Left renal cortex interstitium (tissue), 4 donors: Measurements from ENCODE around the gene LACRT. TPM values are rescaled to one million over a fixed set of nuclear protein-coding genes. Genes with fewer than 3 reads are reported as not detected.

ENCODE experiments used
- DNase-seq, 4 donors: peaks; one replicate each; pipeline ENCODE4 v3.0.0-alpha.2; 2013; ENCODE audit warnings: low read depth in 4 of 4, low spot score in 2 of 4, missing footprints in 1 of 4
- polyA plus RNA-seq, 4 donors: library from polyadenylated mRNA; unstranded; fragments of 120-200 nt; gene quantifications; one replicate each; pipeline ENCODE4 v1.2.1, GENCODE V29; 2013; ENCODE audit not compliant: insufficient read length in 4 of 4

The LACRT gene
- polyA plus RNA-seq, 4 donors = not detected

DNA sequence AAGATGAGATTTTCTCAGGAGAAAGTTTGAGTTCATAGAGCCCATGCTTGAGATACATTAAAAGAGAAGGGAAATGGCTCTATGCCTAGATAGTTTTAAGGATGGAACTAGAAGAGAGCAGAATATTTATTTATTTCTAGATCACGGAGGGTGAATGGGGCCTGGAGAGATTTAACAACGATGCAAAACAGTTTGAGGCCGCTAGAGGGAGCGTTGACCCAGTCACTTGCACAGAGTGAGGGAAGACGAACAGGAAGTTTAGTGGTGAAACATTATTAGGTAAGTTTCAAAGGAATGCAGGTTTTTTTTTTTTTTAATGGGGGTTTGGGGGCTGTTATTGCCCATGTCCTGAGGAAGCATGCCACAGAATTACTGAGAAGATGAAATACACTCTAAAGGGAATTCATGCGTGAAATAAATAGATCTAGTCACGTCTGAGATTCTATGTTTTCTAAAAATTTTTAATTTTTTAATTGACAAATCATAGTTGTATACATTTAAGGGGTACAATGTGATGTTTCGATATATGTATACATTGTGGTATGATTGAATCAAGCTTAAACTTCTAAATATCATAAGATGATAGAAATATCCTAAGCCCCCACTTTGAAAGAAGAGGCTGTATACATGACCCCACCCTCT is 31.4 kb downstream of the LACRT start:
- DNase-seq = no peak

DNA sequence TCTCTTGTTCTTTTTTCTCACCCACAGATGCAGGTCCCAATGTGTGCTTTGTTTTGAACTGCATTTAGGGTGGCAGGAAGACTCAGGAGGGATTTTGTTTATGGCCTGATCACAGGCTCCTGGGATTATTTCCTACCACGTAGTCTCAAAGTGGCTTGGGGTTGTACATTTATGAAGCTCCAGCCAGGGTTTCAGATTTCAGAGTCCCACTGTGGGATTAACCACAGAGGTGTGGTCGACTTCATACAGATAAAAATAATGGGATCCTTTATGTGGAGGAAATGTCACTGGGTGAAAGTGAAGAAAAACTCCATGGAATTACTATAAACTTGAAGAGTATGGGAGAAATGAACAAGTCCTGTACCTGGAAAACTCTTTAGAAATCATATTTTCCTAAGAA is 32.0 kb downstream of the LACRT start:
- no peak for DNase-seq

- no peak for DNase-seq
These were observed 32.9 kb downstream of the LACRT start for GRCh38 chr12:54601841-54602240.

DNA sequence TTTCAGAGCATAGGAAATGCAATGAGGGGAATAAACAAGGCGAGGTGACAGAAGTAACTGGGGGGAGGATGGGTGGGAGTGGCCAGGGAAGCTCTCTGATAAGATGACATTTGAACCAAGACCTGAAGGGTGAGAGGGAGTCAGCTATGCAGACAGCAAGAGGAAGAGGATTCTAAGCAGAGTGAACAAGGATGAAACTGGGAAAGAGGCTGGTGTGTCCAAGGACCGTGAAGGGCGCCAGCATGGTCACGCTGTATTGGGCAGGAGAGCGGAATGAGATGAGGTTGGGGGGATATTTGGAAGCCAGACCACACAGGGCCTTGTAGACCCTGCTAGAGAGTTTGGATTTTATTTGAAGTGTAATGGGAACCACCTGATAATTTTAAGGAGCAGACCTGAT is 35.7 kb downstream of the LACRT start:
- DNase-seq = no peak

GRCh38 chr12:54596526-54596946 is 38.2 kb downstream of the LACRT start:
- DNase-seq = peak in 3 of 4 donors; percentile 53 to 79 (median 54)

DNA sequence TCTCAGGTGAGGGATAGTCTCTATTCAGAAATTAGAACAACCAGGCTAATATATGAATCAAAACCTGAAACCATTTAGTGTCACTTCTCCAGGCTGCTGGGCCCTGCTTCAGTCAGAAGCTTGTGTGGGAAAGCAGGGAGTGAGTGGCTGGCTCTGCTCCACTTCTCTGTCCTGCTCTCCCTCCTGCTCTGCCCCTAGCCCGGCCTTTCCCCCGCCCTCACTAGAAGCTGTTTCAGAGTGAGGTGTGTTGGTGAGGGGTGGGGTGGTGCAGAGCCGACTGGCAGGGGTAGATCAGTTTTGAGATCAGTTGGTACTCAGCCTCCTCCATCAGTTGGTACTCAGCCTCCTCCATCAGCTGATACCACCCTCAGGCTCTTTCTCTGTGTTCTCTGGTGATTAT is 39.2 kb downstream of the LACRT start:
- DNase-seq = no peak

- no peak for DNase-seq
These were observed 41.0 kb downstream of the LACRT start for GRCh38 chr12:54593725-54594124.

DNA sequence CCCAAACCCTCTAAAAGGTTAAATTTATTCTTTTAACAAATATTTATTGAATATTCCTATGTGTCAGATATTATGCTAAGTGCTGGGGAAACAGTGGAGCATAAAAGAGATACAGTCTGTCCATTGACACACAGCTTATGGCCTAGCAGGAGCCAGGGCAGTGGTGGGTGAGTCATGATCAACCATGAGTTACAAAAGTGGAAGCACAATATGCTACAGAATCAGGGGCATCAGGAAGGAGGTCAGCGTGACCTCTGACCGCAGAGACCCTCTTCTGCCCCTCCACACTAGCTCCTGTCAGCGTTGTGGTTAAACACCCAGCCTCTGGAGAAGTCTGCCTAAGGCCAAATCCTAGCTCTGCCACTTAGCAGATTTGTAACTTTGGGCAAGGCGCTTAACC is 41.6 kb downstream of the LACRT start:
- DNase-seq = no peak

- DNase-seq = no peak
These were observed 42.4 kb downstream of the LACRT start for GRCh38 chr12:54592316-54592715.

DNA sequence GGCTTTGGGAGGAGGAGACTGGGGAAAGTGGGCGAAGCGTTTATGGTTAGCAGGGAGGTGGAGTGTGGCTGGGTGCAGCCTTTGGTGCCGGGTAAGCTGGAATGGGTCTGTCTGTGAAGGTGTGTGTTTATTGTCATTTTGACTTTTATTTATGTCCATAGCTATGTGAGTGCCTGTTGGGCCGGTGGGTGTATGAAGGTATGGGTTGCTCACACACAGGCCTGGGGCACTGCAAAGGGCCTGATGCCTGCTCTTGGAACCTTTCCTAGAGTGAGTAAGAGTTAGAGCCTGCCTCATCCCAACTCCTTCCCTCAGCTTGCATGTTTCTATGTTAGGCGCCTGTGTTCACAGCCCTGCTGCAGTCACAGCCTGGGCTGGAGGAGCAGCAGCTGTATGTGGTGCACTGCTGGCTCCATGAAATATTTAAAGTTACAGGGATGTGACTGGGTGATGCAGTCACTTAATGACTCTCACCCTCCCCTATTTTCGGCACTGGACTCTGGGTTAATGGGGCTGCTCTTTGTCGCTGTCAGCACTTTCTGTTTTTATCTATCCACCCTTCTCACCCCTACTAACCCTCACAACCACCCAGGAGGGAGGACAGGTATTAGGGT is 43.6 kb downstream of the LACRT start:
- DNase-seq = no peak

DNA sequence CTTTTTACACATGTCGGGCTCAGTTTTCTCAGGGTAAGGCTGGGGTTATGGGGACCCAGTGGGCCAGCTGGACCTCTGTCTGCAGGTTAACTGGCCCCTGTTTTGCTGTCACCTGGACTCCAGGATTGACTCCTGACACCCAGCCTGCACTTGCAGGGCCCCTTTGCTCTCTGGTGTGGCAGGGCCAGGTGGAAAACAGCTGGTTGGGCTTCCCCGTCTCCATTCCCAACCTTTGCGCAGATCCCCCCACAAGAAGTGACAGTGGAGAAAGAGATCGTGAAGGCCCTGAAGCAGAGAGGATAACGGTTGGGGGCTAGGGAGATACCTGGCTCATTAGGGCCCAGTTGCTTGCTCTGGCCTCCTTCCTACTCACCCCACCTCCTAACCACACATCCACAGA is 44.7 kb downstream of the LACRT start:
- DNase-seq = no peak

GRCh38 chr12:54588890-54589267 is 45.8 kb downstream of the LACRT start:
- DNase-seq = no peak

GRCh38 chr12:54588110-54588889 is 46.4 kb downstream of the LACRT start, which contains the start of gene PPP1R1A:
Gene PPP1R1A, minus strand, starts transcription at chr12:54588659. Its CDS starts 171 bp downstream, at chr12:54588488.
- no peak for DNase-seq

DNA sequence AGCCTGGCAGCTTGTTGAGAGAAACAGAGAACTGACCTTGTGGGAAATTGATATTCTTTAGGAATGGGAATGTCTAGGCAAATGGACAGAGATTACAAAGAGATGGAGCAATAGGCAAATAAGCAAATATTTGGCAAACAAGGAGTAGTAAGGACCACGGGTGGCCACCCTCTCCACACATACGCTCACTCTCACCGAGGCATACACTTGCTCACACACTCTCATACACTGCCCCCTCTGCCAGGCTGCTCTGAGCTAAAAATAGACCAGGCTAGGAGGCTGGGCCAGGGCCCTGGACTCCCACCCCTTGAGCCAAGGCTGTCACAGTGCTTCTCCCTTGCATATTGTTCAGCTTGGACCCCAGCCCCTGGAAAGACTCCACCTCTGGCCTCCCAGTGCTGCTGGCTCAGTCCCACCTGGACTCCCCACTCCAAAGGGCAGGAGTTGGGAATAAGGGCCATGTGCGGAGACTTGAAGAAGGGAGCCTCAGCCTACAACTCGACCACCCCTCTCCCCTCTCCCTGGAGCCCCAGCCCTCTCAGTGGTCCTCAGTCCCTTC is 47.3 kb downstream of the LACRT start:
- no peak for DNase-seq

DNA sequence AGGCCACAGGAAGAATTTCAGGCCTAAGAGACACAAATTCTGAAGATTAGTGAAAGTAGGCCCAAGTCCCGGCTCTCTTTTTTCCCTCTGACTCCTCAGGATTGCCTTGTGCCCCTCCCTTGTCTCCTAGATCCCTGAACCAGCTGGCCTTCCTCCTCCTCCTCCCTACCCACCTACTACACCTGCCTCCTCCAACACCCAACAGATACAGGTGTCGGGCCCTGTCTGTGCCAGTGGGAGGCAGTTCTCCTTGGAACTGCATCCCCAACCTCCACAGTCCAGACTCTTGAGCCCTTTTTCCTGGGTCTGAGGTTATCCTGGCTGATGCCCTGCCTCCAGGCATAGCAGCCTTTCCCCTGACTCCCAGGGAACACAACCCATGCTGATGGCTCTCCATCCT is 48.1 kb downstream of the LACRT start:
- no peak for DNase-seq

DNA sequence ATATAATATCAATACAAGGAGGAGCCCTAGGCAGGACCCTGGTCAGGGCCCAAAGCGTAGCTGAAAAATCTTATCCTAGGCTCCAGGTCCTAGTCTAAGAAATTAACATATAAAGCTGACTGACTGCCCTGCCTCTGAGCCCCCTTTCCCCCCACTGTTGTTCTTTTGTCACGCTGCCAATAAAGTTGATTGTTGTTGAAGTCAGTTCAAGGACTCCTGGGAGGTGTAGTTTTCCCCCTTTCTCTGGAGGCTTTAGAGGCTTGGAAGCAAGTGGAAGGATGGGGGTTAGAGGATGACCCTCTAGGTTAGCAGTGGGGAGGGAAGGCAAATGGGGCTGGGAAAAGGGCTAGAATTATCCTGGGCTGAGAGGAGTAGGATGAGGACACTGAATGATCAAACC is 49.5 kb downstream of the LACRT start:
- no peak for DNase-seq

- no peak for DNase-seq
These were observed 50.6 kb downstream of the LACRT start for GRCh38 chr12:54584128-54584527.

DNA sequence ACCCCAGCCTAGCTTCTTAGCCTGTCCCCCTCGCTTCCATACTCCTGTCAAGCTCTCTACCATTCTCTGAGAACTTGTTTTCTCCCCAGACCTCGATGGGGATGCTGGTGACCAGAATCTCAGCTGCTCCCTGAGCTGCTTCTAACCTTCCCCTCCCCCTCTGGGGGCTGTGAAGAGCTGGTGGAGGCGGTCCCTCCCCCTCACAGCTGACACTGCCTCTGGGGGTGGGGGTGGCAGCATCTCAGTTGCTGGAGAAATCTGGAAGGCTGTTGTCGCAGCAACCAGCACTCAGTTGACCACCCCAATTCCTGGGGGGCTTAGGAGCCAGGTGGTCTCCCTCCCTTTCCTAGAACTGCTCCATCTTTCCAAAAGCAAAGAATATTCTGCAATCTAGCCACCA is 51.0 kb downstream of the LACRT start:
- DNase-seq = no peak

- DNase-seq = no peak
These were observed 53.3 kb downstream of the LACRT start for GRCh38 chr12:54581412-54581811.
